Erythroblast (primary cell): Measurements from ENCODE around the gene GREB1.

ENCODE experiments used
- GATA1 ChIP-seq: IDR thresholded peaks from 2 replicates; pipeline ENCODE4 v1.6.1; 2011; ENCODE audit warnings: low read depth, mild to moderate bottlenecking, control low read depth, low read length, moderate library complexity
- POLR2A ChIP-seq: IDR thresholded peaks from 2 replicates; pipeline ENCODE4 v1.6.1; 2011; ENCODE audit warnings: mild to moderate bottlenecking, low read length

- TF ChIP-seq POLR2A (no peak), GATA1 (no peak)
Observed at GRCh38 chr2:11624893-11625292, 91.0 kb downstream of the GREB1 start.
